GM18508 (cell line): Measurements from ENCODE around the gene FRMD6.
"Not testable (repeated sequence)": the region's sequence is repeated elsewhere in the genome, so short reads cannot be mapped to it uniquely, and the experiment has no call there.

ENCODE experiments used
- ATAC-seq: cut with Tn5 transposase; IDR thresholded peaks from one replicate; pipeline ENCODE4 v1.9.1; 2021; ENCODE audit warnings: moderate number of reproducible peaks; ENCODE audit not compliant: insufficient read depth, unreplicated experiment

FRMD6 gene

GRCh38 chr14:51716610-51717009 lies 64.9 kb downstream of the FRMD6 start:
- no peak for ATAC-seq

- ATAC-seq = no peak
Observed at GRCh38 chr14:51717766-51718165, 66.1 kb downstream of the FRMD6 start.

GRCh38 chr14:51719955-51720354 lies 68.2 kb downstream of the FRMD6 start:
- ATAC-seq = no peak

- no peak for ATAC-seq
Observed at GRCh38 chr14:51723990-51724389, 72.3 kb downstream of the FRMD6 start.

GRCh38 chr14:51724650-51725049 lies 72.9 kb downstream of the FRMD6 start:
- ATAC-seq = no peak

- no peak for ATAC-seq
Observed at GRCh38 chr14:51725061-51725460, 73.4 kb downstream of the FRMD6 start.

- no peak for ATAC-seq
Observed at GRCh38 chr14:51726166-51726899, 74.6 kb downstream of the FRMD6 start.

- ATAC-seq = no peak
Observed at GRCh38 chr14:51727526-51727925, 75.8 kb downstream of the FRMD6 start.

- ATAC-seq = no peak
Observed at GRCh38 chr14:51730098-51730497, 78.4 kb downstream of the FRMD6 start.

GRCh38 chr14:51730684-51731083 lies 79.0 kb downstream of the FRMD6 start:
- ATAC-seq = no peak

GRCh38 chr14:51732494-51733112 lies 80.9 kb downstream of the FRMD6 start:
- ATAC-seq = no peak

GRCh38 chr14:51733147-51733546 lies 81.4 kb downstream of the FRMD6 start:
- ATAC-seq = no peak

GRCh38 chr14:51735851-51736250 lies 84.1 kb downstream of the FRMD6 start:
- ATAC-seq = no peak

GRCh38 chr14:51738754-51739153 lies 87.0 kb downstream of the FRMD6 start:
- ATAC-seq = no peak

GRCh38 chr14:51743588-51744000 lies 91.9 kb downstream of the FRMD6 start:
- ATAC-seq = no peak

- ATAC-seq = no peak
Observed at GRCh38 chr14:51744372-51745130, 92.8 kb downstream of the FRMD6 start.

- not testable (repeated sequence) for ATAC-seq
Observed at GRCh38 chr14:51746823-51747222, 95.1 kb downstream of the FRMD6 start.

- no peak for ATAC-seq
Observed at GRCh38 chr14:51750542-51750941, 98.8 kb downstream of the FRMD6 start.

- not testable (repeated sequence) for ATAC-seq
Observed at GRCh38 chr14:51751611-51752345, 100.1 kb downstream of the FRMD6 start.

GRCh38 chr14:51757756-51758155 lies 106.0 kb downstream of the FRMD6 start:
- not testable (repeated sequence) for ATAC-seq

GRCh38 chr14:51759950-51760349 lies 108.2 kb downstream of the FRMD6 start:
- no peak for ATAC-seq
